SKM-1 treated with dmso at 0.1 percent for 144 hours (cell line): ENCODE results near the gene TESMIN.

Experiments
- DNase-seq: peaks from one replicate; lab custom pipeline; 2025; ENCODE audit not compliant: unreplicated experiment; lab: John Stamatoyannopoulos, UW

The TESMIN gene

GRCh38 chr11:68711114-68711513, 40.2 kb downstream of the TESMIN start:
- DNase-seq: no peak

- no peak for DNase-seq
These were observed 40.9 kb downstream of the TESMIN start for GRCh38 chr11:68710409-68710808.

- no peak for DNase-seq
These were observed 42.3 kb downstream of the TESMIN start for GRCh38 chr11:68709062-68709461.

- no peak for DNase-seq
These were observed 43.8 kb downstream of the TESMIN start for GRCh38 chr11:68707527-68707926.

DNA sequence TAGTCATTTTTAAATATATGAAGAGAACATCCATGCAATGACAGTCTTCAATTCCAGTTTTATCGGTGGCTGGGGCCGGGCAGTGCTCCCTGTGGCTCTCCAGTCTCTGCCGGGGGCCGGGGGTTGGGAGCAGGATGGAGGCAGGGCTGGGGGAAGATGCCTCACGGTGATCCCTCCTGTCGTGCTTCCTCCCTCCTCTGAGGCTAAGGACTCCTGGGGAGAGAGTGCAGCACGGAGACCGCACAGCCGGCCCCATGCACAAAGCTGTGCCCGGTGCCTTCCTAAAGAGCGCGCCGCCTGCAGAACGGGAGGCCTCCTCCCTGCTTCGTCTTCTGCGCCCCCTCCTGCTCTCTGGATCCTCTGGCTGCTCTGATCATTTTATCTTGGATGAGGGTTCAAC, 46.4 kb downstream of the TESMIN start:
- no peak for DNase-seq

DNA sequence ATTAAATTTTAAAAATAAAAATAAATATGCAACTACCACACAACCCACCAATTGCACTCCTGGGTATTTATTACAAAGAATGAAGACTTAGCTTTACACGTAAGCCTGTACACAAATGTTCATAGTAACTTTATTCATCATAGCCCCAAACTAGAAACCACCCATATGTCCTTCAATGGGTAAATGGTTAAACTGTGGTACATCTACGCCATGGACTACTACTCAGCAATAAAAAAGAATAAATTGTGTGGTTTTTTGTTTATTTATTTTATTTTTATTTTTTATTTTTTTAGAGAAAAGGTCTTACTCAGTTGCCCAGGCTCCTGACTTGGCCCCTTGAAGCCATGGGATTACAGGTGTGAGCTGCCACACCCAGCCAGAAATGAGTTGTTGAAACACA, 52.3 kb downstream of the TESMIN start:
- no peak for DNase-seq

GRCh38 chr11:68695531-68695930, 55.8 kb downstream of the TESMIN start:
- no peak for DNase-seq

- no peak for DNase-seq
These were observed 56.7 kb downstream of the TESMIN start for GRCh38 chr11:68694431-68695297.

DNA sequence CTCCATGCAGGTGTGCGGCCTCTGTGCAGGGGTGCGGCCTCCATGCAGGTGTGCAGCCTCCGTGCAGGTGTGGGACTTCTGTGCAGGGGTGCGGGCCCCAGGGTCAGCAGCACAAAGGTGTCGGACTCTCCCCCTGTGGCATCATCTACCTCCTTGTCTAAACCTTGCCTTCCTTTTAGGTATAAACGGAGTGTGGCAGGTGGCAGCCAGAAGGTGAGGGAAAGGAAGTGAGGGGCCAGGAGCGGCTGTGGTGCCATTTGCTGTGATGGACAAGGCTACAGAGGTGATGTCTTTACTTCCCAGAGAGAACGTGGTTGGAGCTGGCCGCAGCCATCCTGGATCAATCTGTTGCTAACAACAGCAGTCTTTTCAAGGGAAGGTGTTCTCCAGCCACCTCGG, 57.8 kb downstream of the TESMIN start:
- no peak for DNase-seq

- no peak for DNase-seq
These were observed 58.3 kb downstream of the TESMIN start for GRCh38 chr11:68692871-68693483.

GRCh38 chr11:68692115-68692514, 59.2 kb downstream of the TESMIN start:
- DNase-seq: no peak

DNA sequence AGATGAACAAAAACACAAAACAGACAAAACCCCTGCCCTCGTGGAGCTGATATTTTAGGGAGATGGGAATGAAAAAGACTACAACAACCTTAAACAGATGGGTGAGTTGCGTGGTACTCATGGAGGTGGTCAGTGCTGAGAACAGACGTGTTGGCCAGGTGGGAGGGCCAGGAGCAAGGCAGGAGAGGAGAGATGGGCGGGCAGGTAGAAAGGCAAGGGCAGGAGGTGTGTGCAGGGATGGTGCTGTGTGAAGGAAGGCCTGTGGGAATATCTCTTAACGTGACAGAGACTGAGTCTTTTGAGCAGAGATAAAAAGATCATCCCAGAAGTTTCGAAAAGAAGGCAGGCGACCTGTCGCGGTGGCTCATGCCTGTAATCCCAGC, 59.9 kb downstream of the TESMIN start:
- no peak for DNase-seq

DNA sequence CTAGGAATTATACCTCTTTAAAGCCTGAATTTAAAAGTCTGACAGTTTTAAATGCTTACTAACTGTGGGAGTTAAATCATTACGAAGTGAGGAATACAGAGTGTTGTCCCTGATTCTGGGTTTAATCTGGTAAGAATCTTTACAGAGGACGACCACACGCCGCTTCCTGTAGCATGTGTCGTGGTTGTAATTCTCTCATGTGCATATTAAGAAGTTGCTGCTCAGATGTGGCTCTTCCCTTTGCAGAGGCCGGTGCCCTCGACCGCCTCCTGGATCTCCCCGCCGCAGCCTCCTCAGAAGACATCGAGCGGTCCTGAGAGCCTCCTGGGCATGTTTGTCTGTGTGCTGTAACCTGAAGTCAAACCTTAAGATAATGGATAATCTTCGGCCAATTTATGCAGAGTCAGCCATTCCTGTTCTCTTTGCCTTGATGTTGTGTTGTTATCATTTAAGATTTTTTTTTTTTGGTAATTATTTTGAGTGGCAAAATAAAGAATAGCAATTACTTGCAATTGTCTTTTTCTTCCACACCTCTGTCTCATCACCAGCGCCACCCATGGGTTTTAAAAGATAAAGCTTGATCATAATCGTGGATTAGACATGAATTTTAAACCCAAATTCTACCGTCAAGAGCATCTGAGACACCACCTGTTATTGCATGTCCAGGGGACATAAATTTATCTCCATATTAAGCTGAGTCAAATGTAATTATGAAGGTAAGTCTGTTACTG, 60.5 kb downstream of the TESMIN start:
- DNase-seq: no peak

- DNase-seq: no peak
These were observed 61.3 kb downstream of the TESMIN start for GRCh38 chr11:68689737-68690625.

- DNase-seq: no peak
These were observed 62.4 kb downstream of the TESMIN start for GRCh38 chr11:68688881-68689280.

GRCh38 chr11:68687986-68688385, 63.3 kb downstream of the TESMIN start:
- DNase-seq: no peak

GRCh38 chr11:68687311-68687710, 64.0 kb downstream of the TESMIN start:
- DNase-seq: no peak

GRCh38 chr11:68686486-68686885, 64.8 kb downstream of the TESMIN start:
- DNase-seq: no peak

- no peak for DNase-seq
These were observed 65.5 kb downstream of the TESMIN start for GRCh38 chr11:68685656-68686380.
